ENCODE results near the gene IGFN1.

Gene IGFN1

GRCh38 chr1:201163707-201164106 lies 26.9 kb upstream of the IGFN1 start:
- DNase-seq = no peak

GRCh38 chr1:201164645-201165044 lies 26.0 kb upstream of the IGFN1 start:
- no peak for DNase-seq

- DNase-seq = no peak
These were observed 23.3 kb upstream of the IGFN1 start for GRCh38 chr1:201167041-201167991.

DNA sequence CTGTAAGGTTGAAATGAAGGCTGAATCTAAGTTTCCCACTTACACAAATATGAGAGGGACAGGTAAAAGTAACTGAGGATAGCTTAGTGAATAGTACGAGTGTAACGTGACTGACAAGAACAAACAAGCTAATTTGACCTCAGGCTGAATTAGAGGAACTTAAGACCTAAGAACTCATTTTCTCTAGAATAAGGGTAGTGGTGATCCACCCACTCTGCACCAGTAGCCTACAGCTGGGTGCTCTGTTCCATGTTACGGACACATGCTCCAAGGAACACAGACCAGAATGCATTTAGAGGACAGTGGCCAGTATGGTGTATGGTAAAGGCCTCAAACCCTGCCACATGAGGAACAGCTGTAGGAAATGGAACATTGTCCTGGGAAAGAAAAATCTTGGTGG lies 21.4 kb upstream of the IGFN1 start:
- no peak for DNase-seq

DNA sequence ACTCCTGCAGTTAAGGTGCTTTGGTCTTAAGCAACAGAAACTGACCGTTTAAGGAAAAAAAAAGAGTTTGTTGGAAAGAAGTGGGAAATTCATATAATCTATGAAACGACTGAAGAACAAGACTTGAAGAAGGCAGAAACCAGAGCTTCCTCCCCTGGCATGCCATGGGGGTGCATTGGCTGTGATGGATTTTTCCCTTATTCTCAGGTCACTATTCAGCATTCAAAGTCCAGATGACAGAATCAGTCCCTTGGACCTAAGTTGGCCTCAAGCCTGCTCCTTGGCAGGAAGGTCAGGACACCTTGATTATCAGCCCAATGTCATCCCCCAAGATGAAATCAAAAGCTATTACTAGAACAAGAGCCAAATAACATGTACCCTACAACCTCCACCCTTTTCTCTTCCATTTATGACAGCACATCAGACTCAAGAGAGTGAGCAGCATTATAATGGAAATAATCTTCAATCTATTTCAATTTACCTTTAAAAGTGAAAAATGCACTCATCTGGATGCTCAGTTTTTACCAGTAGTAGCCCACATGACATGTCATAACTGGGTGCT lies 20.6 kb upstream of the IGFN1 start:
- DNase-seq = no peak

- peak; percentile 90 for DNase-seq
These were observed 20.0 kb upstream of the IGFN1 start for GRCh38 chr1:201170533-201171062.

GRCh38 chr1:201171063-201172036 lies 19.3 kb upstream of the IGFN1 start:
- DNase-seq = peak; percentile 46

DNA sequence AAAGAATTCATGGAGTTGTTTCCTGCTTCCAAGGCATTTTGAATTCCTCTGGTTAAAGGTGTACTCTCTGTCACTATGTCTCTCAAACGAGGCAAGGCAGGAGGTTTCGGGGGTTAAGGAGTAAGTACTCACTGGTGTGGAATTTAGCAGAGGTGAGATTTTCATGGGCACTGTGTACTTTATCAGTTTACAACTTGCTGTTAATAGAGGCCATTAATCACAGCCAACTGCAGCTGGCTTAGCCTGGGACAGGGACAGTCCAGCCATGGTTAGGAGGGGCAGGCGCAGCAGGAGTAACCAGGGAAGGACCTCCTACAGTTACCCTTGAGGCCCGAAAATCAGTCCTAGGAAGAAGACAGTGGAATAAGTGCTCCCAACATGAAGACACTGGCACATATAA lies 18.3 kb upstream of the IGFN1 start:
- DNase-seq = no peak

DNA sequence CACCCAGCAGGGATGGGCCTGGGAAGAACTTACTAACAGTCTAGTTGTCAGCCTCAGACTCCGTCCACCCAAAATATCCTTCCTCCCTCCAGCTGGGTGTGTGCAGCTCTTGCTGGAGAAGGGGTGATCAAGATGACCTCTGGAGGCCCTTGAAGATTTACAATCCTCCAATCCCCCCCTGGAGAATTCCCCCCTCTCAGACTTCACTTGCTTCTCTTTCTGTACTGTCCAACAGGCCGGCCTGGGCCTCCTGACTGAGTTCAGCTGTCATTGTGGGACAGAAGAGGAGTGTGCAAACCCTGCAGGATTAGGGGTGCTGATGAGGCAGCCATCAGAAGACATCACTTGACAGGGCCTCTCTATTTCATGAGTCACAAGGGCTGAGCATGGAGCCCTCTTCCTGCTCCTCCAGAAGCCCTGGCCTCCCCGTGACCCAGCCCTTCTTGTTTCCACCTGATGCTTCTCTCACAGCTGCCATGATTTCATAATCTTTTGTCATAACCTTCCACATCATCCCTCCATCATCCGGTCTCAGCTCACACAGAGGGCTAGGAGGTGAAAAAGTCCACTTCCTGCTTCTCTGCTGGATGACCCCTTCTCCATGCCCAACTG lies 17.5 kb upstream of the IGFN1 start:
- DNase-seq = no peak

DNA sequence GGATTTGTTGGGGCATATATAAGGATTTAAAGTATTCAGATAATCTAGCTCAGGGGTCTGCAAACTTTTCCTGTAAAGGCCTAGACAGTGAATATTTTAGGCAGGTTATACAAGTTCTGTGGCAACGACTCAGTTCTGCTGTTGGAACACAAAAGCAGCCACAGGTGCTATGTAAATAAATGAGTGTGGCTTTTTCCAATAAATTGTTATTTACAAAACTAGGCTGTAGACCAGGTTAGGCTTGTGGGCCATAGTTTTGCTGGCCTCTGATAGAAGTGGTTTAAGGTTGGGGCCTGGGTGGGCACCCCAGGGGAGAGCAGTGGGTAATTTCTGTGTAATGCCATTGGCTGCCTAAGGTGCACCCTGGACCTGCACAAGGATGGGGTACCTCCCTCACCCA lies 16.9 kb upstream of the IGFN1 start:
- no peak for DNase-seq

DNA sequence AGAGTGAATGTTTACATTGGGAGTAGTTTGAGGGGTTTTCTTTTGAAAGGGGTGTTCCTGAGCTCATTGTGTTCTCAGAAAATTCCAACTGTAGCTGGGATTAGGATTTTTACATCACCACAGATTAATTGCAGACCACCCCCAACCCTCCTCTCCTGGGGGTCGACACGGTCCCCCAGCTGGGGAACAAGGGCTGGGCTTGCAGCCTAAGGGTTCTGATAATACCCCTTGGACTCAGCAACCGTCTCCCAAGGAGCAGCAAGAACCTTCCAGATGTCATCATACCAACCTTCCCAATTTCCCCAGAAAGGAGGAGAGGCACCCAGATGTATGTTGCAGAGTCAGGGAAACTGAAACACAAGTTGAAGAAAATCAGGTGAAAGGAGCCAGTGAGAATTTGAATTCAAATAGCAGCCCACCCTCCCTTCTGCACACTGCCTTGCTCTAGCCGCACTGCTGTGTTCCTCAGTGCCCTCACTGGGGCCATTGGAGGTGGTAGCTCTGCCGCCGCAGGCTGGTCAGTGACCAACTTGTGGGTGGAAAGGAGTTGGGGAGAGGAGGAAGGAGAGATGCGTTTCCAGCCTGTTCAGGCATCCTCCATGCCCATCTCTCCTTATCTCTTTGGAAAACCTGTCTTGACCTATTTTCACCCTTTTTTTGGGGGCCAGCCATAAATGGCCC lies 14.7 kb upstream of the IGFN1 start:
- no peak for DNase-seq

- DNase-seq = no peak
These were observed 13.7 kb upstream of the IGFN1 start for GRCh38 chr1:201176940-201177339.

DNA sequence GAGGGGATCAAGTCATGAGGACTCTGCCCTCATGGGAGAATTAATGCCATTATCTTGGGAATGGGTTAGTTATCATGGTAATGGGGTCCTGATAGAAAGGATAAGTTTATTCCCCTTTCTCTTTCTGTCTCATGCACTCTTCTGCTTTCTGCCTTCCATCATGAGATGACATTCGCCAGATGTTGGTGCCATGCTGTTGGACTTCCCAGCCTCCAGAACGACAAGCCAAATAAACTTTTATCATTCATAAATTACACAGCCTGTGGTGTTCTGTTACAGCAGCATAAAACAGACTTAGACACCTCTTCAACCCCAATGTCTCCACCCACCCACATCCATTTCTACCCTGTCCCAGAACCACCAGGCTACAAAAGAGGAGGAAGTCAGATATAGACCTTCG lies 11.9 kb upstream of the IGFN1 start:
- DNase-seq = no peak

GRCh38 chr1:201180141-201180540 lies 10.5 kb upstream of the IGFN1 start:
- no peak for DNase-seq

DNA sequence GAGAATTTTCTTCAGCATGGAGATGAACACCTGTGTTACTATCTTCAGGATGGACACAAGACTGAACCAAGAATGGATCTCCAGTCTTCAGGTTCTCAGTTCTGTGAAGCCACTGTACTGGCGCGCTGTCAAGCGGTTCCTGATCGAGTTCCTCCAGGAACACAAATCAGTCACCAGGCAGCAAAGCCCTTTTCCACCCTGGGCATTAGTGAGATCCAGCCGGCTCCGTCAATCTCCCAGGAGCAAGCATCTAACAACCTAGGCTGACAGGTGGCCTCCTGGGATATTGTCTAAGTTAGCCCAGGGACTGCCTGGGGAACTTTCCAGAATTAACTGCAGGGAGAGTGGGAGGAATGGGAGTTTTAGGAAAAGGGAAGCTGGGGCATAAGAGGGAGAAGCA lies 9.7 kb upstream of the IGFN1 start:
- no peak for DNase-seq

DNA sequence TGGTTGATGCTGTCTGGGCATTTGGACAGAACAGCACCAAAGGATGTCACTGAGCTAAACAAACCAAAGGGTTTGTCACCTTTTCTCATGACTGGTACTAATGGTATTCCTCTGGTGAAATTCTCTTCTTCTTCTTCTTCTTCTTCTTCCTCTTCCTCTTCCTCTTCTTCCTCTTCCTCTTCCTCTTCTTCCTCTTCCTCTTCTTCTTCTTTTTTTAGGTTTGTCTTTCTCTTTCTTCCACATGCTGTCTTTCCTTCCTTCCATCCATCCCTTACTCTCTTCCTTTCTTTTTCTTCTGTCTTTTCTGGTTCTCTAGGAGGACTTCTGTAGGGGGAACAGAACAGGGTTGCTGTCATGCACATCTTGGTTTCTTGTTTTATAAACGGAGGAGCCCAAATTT lies 9.3 kb upstream of the IGFN1 start:
- no peak for DNase-seq

DNA sequence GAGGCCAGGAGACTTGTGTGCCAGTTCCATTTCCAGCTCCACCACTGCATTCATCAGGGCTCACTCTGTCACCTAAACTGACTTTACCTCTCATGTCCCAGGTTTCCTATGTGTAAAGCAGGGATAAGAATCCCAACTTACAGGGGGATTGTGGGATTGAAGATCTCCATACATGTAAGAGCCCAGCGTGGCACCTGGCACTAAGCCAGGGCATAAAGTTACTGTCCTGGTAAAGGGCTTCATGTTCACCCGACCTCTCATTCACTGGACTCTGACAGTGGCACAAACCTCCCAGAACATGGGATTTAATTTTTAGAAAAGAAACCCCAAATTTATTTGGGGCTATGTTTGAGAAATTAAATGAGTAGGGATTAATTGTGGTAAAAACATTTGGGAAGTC lies 8.9 kb upstream of the IGFN1 start:
- no peak for DNase-seq

DNA sequence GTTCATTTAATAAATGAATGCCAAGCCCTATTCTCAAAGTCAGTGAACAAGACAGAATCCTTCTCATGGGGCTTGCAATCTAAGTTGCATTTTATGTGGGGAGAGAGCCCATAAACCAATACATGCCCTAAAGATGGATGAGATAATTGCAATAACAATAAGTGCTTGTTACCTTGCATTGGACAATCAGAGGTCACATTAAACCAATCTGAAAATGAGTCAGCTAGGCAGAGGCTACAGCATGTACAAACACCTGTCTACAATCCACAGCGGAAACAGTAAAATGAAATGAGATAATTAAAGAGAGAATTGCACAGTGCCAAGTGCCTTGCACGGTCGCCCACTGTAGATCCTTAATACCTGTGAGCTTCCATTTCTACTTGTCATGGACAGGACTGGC lies 7.4 kb upstream of the IGFN1 start:
- no peak for DNase-seq

GRCh38 chr1:201183753-201184152 lies 6.9 kb upstream of the IGFN1 start:
- no peak for DNase-seq

- DNase-seq = peak; percentile 75
These were observed 6.1 kb upstream of the IGFN1 start for GRCh38 chr1:201184307-201185122.

- no peak for DNase-seq
These were observed 5.5 kb upstream of the IGFN1 start for GRCh38 chr1:201185123-201185453.
